HG03135 (cell line): ENCODE results near the gene ALAD.
"Not testable (repeated sequence)": the region's sequence is repeated elsewhere in the genome, so short reads cannot be mapped to it uniquely, and the experiment has no call there.

Experiments
- ATAC-seq: cut with Tn5 transposase; IDR thresholded peaks from one replicate; pipeline ENCODE4 v1.9.1; 2021; ENCODE audit warnings: mild to moderate bottlenecking, moderate library complexity; ENCODE audit not compliant: unreplicated experiment

Gene ALAD

DNA sequence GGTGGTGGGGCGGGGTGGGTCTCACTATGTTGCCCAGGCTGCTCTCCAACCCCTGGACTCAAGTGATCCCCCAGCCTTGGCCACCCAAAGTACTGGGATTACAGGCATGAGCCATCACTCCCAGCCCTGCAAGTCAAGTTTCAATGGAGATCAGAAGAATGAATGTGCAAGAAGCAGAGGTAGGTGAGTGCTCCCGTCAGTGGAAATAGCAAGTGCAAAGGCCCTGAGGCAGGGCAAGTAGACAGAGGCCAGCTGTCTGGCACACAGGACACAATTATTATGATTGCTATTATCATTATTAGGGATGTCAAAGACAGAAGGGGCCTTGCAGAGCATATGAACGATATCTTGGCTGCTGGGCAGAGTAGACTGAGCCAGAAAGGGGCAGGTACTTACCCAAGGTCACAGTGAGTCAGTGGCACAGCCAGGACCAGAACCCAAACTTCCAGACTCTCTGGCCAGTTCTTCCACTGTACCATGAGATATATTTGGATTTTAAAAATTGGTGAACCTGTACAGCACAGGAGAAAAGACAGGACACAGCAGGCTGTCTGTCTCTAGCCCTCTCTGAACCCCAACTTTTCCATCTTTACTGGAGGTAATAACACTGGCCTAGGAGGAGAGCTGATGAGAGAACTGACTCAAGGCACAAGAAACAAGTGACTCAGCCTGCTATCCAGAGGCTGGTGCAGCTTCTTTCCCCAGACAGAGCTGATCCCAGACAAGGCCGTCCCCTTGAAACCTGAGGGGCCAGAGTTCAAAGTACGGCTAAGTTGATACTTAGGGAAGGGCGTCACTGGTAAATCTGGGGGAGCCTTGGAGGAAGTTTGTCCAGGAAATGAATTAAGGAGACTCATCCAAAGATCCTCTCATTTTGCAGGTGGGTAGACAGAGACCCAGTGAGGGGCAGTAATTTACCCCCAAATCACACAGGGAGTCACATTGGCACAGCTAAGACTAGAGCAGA is 25.7 kb downstream of the ALAD start:
- ATAC-seq: no peak

GRCh38 chr9:113373676-113374392 is 27.2 kb downstream of the ALAD start:
- ATAC-seq: no peak

GRCh38 chr9:113373256-113373655 is 27.8 kb downstream of the ALAD start:
- no peak for ATAC-seq

DNA sequence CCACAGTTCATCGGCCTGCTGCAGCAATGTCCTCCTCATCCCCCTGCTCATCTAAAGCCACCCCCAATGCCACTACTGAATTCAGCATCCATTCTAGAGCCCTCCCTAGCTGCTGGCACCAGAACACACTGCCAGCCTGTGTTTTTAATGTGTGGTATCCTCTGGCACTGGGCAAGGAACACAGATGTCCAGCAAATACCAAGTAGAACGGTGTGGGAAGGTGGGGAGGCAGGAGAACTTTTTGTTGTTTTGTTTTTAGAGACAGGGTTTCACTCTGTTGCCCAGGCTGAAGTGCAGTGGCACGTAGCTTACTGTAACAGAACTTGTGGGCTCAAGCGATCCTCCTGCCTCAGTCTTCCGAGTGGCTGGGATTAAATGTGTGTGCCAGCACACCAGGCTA is 29.0 kb downstream of the ALAD start:
- no peak for ATAC-seq

DNA sequence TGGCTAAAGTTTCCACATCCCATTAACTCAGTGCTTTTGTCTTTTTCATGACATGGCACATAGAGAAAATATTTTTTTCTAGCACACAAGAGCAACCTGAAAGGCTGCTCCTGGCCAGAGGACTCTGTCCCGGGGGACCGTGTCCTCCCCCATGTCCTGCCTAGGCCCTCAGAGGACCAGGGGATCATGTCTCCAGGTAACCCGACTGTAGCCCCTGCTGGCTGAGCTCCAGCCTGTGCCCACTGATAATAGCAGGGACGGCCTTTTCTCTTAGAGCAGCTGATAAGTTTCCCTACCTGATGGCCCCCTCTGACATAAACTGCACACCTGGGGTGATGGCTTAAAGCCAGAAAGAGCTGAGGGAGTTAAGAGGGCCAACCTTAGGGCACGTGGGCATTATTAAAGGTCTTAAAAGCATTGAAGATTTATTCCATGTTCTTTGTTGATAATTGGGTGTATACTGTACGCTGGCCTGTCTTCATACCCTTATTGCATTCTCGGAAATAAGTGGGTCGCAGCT is 30.2 kb downstream of the ALAD start:
- ATAC-seq: no peak

GRCh38 chr9:113369855-113370140 is 31.3 kb downstream of the ALAD start:
- ATAC-seq: no peak

DNA sequence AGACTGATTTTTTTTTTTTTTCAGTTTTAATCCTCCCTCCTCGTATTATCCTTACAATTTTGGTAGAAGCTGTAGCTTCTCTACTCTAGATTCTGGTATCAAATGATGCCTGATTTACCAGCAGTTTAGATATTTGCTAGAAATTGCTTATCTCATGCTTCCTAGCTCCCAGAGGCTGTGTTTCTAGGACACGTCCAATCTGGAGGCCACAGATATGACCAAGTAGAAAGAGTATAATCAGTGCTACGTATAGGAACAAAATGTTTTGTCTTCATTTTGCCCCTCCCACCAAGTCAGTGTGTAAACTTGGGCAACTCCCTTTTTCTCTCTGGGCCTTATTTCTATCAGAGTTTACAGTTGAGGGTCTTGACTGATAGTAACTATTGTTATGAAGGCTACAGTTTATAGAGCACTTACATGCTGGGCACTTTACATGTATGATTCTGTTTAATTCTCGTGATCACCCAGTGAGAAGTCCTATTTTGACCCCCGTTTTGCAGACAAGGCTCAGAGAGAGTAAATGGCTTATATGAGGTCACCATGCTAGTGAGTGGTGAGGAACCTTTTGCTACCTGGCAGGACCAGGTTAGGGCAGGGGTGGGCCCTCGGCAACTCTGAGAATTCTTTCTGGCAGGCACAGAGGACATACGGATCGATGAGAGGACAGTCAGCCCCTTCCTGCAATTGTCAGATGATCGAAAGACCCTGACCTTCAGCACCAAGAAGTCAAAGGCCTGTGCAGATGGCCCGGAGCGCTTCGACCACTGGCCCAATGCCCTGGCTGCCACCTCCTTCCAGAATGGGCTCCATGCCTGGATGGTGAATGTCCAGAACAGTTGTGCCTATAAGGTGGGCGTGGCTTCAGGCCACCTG is 31.9 kb downstream of the ALAD start:
- ATAC-seq: no peak

GRCh38 chr9:113368348-113368981 is 32.6 kb downstream of the ALAD start:
- no peak for ATAC-seq

DNA sequence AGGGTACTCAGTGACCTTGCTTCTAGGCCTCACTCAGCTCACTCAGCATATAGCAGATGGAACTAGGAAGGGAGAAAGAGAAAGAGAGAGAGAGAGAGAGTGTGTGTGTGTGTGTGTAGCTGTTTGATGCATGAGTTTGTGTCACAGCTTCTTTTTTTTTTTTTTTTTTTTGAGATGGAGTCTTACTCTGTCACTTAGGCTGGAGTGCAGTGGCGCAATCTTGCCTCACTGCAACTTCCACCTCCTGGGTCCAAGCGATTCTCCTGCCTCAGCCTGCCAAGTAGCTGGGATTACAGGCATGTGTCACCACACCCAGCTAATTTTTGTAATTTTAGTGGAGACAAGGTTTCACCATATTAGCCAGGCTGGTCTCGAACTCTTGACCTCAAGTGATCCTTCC is 35.4 kb downstream of the ALAD start:
- not testable (repeated sequence) for ATAC-seq

- ATAC-seq: no peak
Measured at GRCh38 chr9:113364951-113365350, 36.1 kb downstream of the ALAD start.

GRCh38 chr9:113363336-113363735 is 37.7 kb downstream of the ALAD start:
- no peak for ATAC-seq

- ATAC-seq: no peak
Measured at GRCh38 chr9:113361304-113362018, 39.6 kb downstream of the ALAD start.

GRCh38 chr9:113360242-113360842 is 40.7 kb downstream of the ALAD start:
- no peak for ATAC-seq

- ATAC-seq: no peak
Measured at GRCh38 chr9:113359385-113359784, 41.7 kb downstream of the ALAD start.

GRCh38 chr9:113356686-113357292 is 44.3 kb downstream of the ALAD start:
- ATAC-seq: no peak

DNA sequence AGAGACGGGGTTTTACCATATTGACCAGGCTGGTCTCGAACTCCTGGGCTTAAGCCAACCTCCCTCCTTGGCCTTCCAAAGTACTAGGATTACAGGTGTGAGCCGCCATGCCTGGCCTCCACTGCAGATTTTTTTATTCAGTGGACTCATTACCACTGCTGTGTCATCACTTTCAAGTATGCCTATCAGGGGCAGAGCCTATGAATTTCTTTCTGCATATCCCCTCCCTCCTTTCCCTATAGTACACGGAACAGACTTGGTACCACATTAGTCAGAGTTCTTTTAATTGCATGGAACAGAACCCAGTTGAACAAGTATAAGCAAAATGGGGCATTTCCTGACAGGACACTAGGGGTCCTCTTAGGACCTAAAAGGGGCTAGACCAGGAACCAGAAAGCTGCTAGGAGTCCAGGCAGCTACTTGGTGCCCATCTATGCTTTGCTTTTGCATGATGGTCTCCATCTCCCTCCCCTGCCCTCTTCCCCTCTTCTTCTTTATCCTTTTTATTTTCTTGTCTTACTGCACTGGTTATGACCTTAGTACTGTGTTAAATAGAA is 46.0 kb downstream of the ALAD start:
- ATAC-seq: no peak

DNA sequence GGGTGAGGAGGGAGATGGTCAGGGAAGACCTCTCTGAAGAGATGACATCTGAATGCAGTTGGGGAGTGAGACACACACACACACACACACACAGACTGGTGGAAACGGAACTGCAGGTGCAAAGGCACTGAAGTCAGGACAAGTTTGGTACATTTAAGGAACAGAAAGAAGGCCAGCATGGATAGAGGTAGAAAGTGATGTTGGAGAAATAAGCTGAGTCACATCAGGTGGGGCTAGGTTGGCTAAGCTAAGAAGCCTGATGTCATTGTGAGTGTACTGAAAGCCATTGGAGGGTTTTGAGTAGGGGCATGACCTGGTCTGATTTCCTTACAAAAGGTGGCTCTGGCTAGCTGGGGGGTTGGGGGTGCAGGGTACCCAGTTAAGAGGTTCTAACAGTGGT is 48.7 kb downstream of the ALAD start:
- no peak for ATAC-seq

DNA sequence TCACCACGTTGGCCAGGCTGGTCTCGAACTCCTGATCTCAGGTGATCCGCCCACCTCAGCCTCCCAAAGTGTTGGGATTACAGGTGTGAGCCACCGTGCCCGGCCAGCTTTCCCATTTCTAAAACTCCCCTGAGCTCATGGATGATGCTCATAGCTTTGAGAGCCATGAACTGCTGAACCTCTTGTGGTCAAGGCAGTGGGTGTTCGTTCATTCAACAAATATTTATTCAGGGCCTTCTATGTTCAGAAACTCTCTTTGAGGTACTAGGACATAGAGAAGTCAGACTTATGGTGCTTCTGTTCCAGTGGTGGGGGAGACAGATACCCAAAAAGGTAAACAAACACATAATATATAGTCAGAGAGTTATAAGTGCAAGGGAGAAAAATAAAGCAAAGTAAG is 49.1 kb downstream of the ALAD start:
- no peak for ATAC-seq

DNA sequence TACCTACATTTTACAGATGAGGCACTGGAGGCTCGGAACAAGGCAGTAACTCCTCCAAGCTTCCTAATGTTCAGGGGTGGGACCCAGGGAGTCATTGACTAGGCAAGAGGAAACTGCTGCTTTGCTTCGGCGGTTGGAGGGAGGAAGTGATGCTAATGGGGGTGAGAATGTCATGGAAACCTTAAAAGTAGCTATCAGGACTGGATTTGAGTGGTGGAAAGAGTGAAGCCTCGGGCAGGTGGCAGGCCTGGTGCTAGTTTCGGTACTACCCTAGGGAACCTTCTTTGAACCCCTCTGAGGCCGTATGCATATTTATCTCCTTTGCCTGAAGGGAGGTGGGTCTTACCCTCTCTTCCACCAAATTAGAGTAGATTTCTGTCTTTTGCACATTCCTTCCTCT is 50.1 kb downstream of the ALAD start:
- no peak for ATAC-seq
